CD14-positive monocyte (primary cell): ENCODE results near the gene GPR143. TPM values are rescaled to one million over a fixed set of nuclear protein-coding genes. Genes with fewer than 3 reads are reported as not detected.

ENCODE experiments used
- DNase-seq, 3 donors: peaks; one replicate each; pipeline ENCODE4 v3.0.0-alpha.2; 2011 to 2022
- H2AFZ ChIP-seq: 2 replicates; pipeline ENCODE4 v1.6.0; 2012; ENCODE audit warnings: mild to moderate bottlenecking, low read depth, low read length, inconsistent platforms; ENCODE audit not compliant: insufficient read depth, poor library complexity, severe bottlenecking
- H3K27ac ChIP-seq, 2 donors: 1 replicate in 1 of 2; 2 replicates in 1 of 2; pipeline ENCODE4 v1.5.1; 2012 to 2013; ENCODE audit warnings: low read length in 2 of 2, control low read depth in 1 of 2, inconsistent platforms in 1 of 2, low read depth in 1 of 2, mild to moderate bottlenecking in 1 of 2
- H3K27me3 ChIP-seq, 2 donors: one replicate each; pipeline versions ENCODE4 v1.6.0 to v1.6.1; 2011 to 2013; ENCODE audit warnings: low read length in 2 of 2; ENCODE audit not compliant: control insufficient read depth in 2 of 2, insufficient read depth in 2 of 2
- H3K36me3 ChIP-seq, 2 donors: replicated peaks in 1 of 2; 1 replicate in 1 of 2; 2 replicates in 1 of 2; pipeline versions ENCODE4 v1.5.1 to v1.6.1; 2012 to 2013; ENCODE audit warnings: low read length in 2 of 2, control low read depth in 1 of 2, inconsistent platforms in 1 of 2, mild to moderate bottlenecking in 1 of 2; ENCODE audit not compliant: insufficient read depth in 2 of 2, control insufficient read depth in 1 of 2
- H3K4me1 ChIP-seq, 2 donors: 1 replicate in 1 of 2; 2 replicates in 1 of 2; pipeline versions ENCODE4 v1.5.1 to v1.6.1; 2012 to 2013; ENCODE audit warnings: low read length in 2 of 2, control low read depth in 1 of 2, inconsistent platforms in 1 of 2, mild to moderate bottlenecking in 1 of 2, moderate library complexity in 1 of 2; ENCODE audit not compliant: insufficient read depth in 2 of 2, control insufficient read depth in 1 of 2
- H3K4me2 ChIP-seq: replicated peaks from 2 replicates; pipeline ENCODE3; 2012; ENCODE audit warnings: low read length, moderate library complexity, mild to moderate bottlenecking; ENCODE audit not compliant: poor library complexity, severe bottlenecking; ENCODE audit errors: extremely low read depth
- H3K4me3 ChIP-seq, 3 experiments: fragments of 200-600 bp in 1 of 3; sonication (generic) in 1 of 3; replicated peaks in 1 of 3; 1 replicate in 2 of 3; 2 replicates in 1 of 3; pipeline ENCODE4 v1.5.1; 2011 to 2013; ENCODE audit warnings: low read length in 3 of 3, mild to moderate bottlenecking in 3 of 3, control low read depth in 2 of 3, low read depth in 2 of 3, inconsistent platforms in 1 of 3, moderate library complexity in 1 of 3
- H3K79me2 ChIP-seq: 2 replicates; pipeline ENCODE4 v1.6.0; 2012; ENCODE audit warnings: mild to moderate bottlenecking, control low read depth, inconsistent platforms, low read length, moderate library complexity; ENCODE audit not compliant: insufficient read depth
- H3K9ac ChIP-seq: 2 replicates; pipeline ENCODE4 v1.6.0; 2017; ENCODE audit warnings: low read length, mild to moderate bottlenecking; ENCODE audit not compliant: insufficient read depth, poor library complexity, severe bottlenecking
- H3K9me3 ChIP-seq, 2 donors: replicated peaks in 1 of 2; 1 replicate in 1 of 2; 2 replicates in 1 of 2; pipeline versions ENCODE4 v1.5.1 to v1.6.1; 2012 to 2013; ENCODE audit warnings: low read length in 2 of 2, control low read depth in 1 of 2; ENCODE audit not compliant: control insufficient read depth in 1 of 2, insufficient read depth in 1 of 2
- H4K20me1 ChIP-seq: 2 replicates; pipeline ENCODE4 v1.6.0; 2012; ENCODE audit warnings: mild to moderate bottlenecking, low read length, control low read depth, moderate library complexity; ENCODE audit not compliant: insufficient read depth
- H3K27ac Mint-ChIP-seq, 7 donors: one replicate each; pipeline ENCODE4 v1.8.0; 2020; ENCODE audit warnings: mild to moderate bottlenecking in 7 of 7, mixed read lengths in 7 of 7, moderate library complexity in 6 of 7, inconsistent platforms in 2 of 7
- H3K27me3 Mint-ChIP-seq, 3 donors: one replicate each; pipeline ENCODE4 v1.8.0; 2021 to 2022; ENCODE audit warnings: low read depth in 3 of 3, mild to moderate bottlenecking in 3 of 3, mixed read lengths in 3 of 3, moderate library complexity in 3 of 3, inconsistent platforms in 1 of 3
- H3K36me3 Mint-ChIP-seq, 2 donors: one replicate each; pipeline ENCODE4 v1.8.0; 2020; ENCODE audit warnings: mixed read lengths in 2 of 2, inconsistent platforms in 1 of 2, mild to moderate bottlenecking in 1 of 2
- H3K4me1 Mint-ChIP-seq: one replicate; pipeline ENCODE4 v1.8.0; 2020; ENCODE audit warnings: mild to moderate bottlenecking, mixed read lengths
- H3K4me3 Mint-ChIP-seq, 2 donors: one replicate each; pipeline ENCODE4 v1.8.0; 2020; ENCODE audit warnings: mild to moderate bottlenecking in 2 of 2, mixed read lengths in 2 of 2, moderate library complexity in 1 of 2
- H3K9me3 Mint-ChIP-seq, 7 donors: one replicate each; pipeline ENCODE4 v1.8.0; 2020 to 2022; ENCODE audit warnings: mixed read lengths in 7 of 7, mild to moderate bottlenecking in 6 of 7, moderate library complexity in 6 of 7, inconsistent platforms in 2 of 7
- CTCF ChIP-seq: fragments of 200-600 bp; IDR thresholded peaks from one replicate; pipeline ENCODE4 v1.8.0; 2022; ENCODE audit warnings: antibody characterized with exemption, mild to moderate bottlenecking
- WGBS: methylation state at CpG from one replicate; pipeline ENCODE4 v1.1.5; 2013; ENCODE audit warnings: missing lambda C conversion rate; ENCODE audit not compliant: insufficient coverage; 5-methylcytosine and 5-hydroxymethylcytosine counted together
- intact Hi-C, 2 donors: fragments of 100-400 bp; cut with micrococcal nuclease; formaldehyde crosslinking; loops; one replicate each; pipeline versions ENCODE4 v1.15.0 to v1.15.1; 2023
- polyA plus RNA-seq, 3 donors: library from polyadenylated mRNA; depleted of rRNA in 1 of 3; unstranded in 2 of 3; stranded (reverse) in 1 of 3; fragments of 300-500 nt in 2 of 3; fragments of >200 nt in 1 of 3; fragmentation: Illumina TruSeq in 2 of 3; gene quantifications; 1 replicate in 2 of 3; 2 replicates in 1 of 3; pipeline ENCODE4 v1.2.3, GENCODE V29; 2012 to 2021

GPR143 gene
- polyA plus RNA-seq, 3 donors: not detected

GRCh38 chrX:9759337-9759736 lies 6.3 kb downstream of the GPR143 start:
- no peak overlapping the region for H3K4me2 ChIP-seq
- H2AFZ ChIP-seq: no peak overlapping the region
- H4K20me1 ChIP-seq: no peaks in the 10 kb centered on the region
- TF ChIP-seq CTCF: no peak
- no peaks in the 10 kb centered on the region for H3K4me1 ChIP-seq
- intact Hi-C loops: no loop called here
- no peak overlapping the region for H3K27ac ChIP-seq
- no peak overlapping the region for H3K4me3 ChIP-seq
- peaks cover 24 to 45% (median 37%) of the 10 kb centered on the region in 3 donors for H3K27me3 Mint-ChIP-seq
- H3K9me3 Mint-ChIP-seq: peaks cover 0 to 13% (median 3%) of the 10 kb centered on the region in 7 donors
- peaks cover 0 to 4% of the 10 kb centered on the region in 2 donors for H3K9me3 ChIP-seq
- H3K79me2 ChIP-seq: no peaks in the 10 kb centered on the region
- no peaks in the 10 kb centered on the region for H3K4me1 Mint-ChIP-seq
- H3K36me3 Mint-ChIP-seq: no peaks in the 10 kb centered on the region
- no peak overlapping the region for H3K4me3 Mint-ChIP-seq
- no peak overlapping the region for H3K27ac Mint-ChIP-seq
- 82% methylated on average over 7 of the region's 8 CpGs for WGBS
- peaks cover 2 to 18% of the 10 kb centered on the region in 2 donors for H3K27me3 ChIP-seq
- no peaks in the 10 kb centered on the region for H3K36me3 ChIP-seq
- DNase-seq: no peak
- H3K9ac ChIP-seq: no peak overlapping the region

GRCh38 chrX:9758021-9758638 lies 7.5 kb downstream of the GPR143 start:
- no peak for DNase-seq
- H3K27me3 Mint-ChIP-seq: peaks cover 21 to 42% (median 42%) of the 10 kb centered on the region in 3 donors
- H3K27me3 ChIP-seq: peaks cover 2 to 9% of the 10 kb centered on the region in 2 donors
- H3K9ac ChIP-seq: no peak overlapping the region
- H3K79me2 ChIP-seq: no peaks in the 10 kb centered on the region
- no peak overlapping the region for H2AFZ ChIP-seq
- H3K9me3 ChIP-seq: peaks cover 0 to 4% of the 10 kb centered on the region in 2 donors
- no peak overlapping the region for H3K4me3 ChIP-seq
- peaks cover 1 to 13% (median 3%) of the 10 kb centered on the region in 7 donors for H3K9me3 Mint-ChIP-seq
- TF ChIP-seq CTCF: no peak
- no peaks in the 10 kb centered on the region for H3K36me3 ChIP-seq
- no peak overlapping the region for H3K27ac ChIP-seq
- no peak overlapping the region for H3K4me3 Mint-ChIP-seq
- no peaks in the 10 kb centered on the region for H3K4me1 ChIP-seq
- no peaks in the 10 kb centered on the region for H4K20me1 ChIP-seq
- WGBS: no CpG with 5 or more reads among the region's 4 CpGs
- intact Hi-C loops: no loop called here
- no peaks in the 10 kb centered on the region for H3K4me1 Mint-ChIP-seq
- no peak overlapping the region for H3K4me2 ChIP-seq
- no peak overlapping the region for H3K27ac Mint-ChIP-seq
- no peaks in the 10 kb centered on the region for H3K36me3 Mint-ChIP-seq
